ENCODE results near the gene RNFT2.

Gene RNFT2

DNA sequence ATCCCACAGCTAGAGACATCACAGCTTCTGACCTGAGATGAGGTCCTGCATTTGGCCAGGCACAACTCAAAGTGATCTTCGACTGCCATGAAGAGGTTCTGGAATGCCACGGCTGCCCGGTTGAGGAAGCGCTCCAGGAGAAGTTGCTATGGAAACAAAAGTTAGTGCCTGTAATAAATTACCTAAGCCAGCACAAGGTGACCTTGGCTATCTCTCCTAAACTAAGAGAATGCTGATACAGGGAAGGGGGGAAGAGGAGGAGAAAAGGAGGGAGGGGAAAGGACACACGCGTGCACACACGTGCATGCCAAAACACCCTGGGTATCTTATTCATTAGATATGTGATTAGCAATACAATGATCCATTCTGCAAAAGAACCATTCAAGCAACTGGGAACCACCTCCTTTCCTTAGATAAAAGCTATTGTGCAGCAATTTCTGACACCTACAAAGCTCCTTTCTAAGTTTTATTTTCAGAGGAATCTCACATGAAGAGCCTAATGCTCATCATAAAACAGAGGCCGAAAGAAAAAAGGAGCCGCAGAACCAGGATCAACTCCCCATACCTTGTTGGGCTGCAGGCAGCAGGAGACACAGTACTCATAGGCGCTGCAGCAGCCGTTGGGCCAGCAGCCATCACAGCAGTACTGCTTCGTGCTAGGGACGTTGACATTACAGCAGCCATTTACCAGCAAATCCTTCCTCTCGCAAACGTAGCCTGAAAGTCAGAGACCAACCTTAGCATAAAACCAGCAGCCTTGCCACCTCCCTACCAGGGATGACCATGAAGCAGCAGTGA, 18.2 kb upstream of the RNFT2 start:
- H3K36me3 ChIP-seq: peaks cover 72% of the 10 kb centered on the region
- no peak overlapping the region for H3K4me3 ChIP-seq (ENCODE audit: low read depth in 1 of 2, low read length in 1 of 2)
- H3K27me3 ChIP-seq: no peaks in the 10 kb centered on the region
- no peaks in the 10 kb centered on the region for H3K9me3 ChIP-seq
- H3K4me1 ChIP-seq (ENCODE audit: control insufficient read depth in 1 of 2, insufficient read depth in 1 of 2, low read depth in 1 of 2, low read length in 1 of 2): no peaks in the 10 kb centered on the region
- TF ChIP-seq, protein P1, sequence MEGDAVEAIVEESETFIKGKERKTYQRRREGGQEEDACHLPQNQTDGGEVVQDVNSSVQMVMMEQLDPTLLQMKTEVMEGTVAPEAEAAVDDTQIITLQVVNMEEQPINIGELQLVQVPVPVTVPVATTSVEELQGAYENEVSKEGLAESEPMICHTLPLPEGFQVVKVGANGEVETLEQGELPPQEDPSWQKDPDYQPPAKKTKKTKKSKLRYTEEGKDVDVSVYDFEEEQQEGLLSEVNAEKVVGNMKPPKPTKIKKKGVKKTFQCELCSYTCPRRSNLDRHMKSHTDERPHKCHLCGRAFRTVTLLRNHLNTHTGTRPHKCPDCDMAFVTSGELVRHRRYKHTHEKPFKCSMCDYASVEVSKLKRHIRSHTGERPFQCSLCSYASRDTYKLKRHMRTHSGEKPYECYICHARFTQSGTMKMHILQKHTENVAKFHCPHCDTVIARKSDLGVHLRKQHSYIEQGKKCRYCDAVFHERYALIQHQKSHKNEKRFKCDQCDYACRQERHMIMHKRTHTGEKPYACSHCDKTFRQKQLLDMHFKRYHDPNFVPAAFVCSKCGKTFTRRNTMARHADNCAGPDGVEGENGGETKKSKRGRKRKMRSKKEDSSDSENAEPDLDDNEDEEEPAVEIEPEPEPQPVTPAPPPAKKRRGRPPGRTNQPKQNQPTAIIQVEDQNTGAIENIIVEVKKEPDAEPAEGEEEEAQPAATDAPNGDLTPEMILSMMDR (IDR thresholded peaks at IDR 0.05): no peak
- H3K27ac ChIP-seq: no peak overlapping the region

GRCh38 chr12:116722245-116722644, 15.9 kb upstream of the RNFT2 start:
- no peaks in the 10 kb centered on the region for H3K27me3 ChIP-seq
- H3K4me3 ChIP-seq (ENCODE audit: low read depth in 1 of 2, low read length in 1 of 2): no peak overlapping the region
- no peaks in the 10 kb centered on the region for H3K9me3 ChIP-seq
- H3K4me1 ChIP-seq (ENCODE audit: control insufficient read depth in 1 of 2, insufficient read depth in 1 of 2, low read depth in 1 of 2, low read length in 1 of 2): no peaks in the 10 kb centered on the region
- no peak overlapping the region for H3K27ac ChIP-seq
- peaks cover 49% of the 10 kb centered on the region for H3K36me3 ChIP-seq
- TF ChIP-seq, protein P1 (IDR thresholded peaks at IDR 0.05): no peak

DNA sequence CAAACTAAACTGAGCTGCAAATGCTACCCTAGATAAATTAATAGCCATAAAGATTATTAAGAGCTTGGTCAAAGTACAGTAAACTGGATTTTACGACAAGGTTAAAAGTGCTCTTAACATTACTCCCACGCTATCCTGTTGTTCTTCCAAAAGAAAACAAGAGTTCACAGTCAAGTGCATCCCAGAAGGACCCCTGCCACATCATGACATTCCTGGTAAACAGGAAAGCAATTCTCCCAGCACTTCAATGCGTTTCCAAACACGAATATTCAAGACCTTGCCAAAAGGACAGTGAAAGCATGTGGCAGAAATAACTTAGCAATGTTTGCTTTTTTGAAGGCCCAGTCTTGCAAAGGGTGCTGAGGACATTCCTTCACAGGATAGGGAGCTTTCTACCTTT, 11.4 kb upstream of the RNFT2 start:
- TF ChIP-seq, protein P1 (IDR thresholded peaks at IDR 0.05): no peak
- Histone ChIP-seq H3K4me1 (ENCODE audit: control insufficient read depth in 1 of 2, insufficient read depth in 1 of 2, low read depth in 1 of 2, low read length in 1 of 2) (no peaks in the 10 kb centered on the region), H3K27ac (no peak overlapping the region), H3K4me3 (ENCODE audit: low read depth in 1 of 2, low read length in 1 of 2) (no peak overlapping the region), H3K27me3 (no peaks in the 10 kb centered on the region), H3K9me3 (no peaks in the 10 kb centered on the region), H3K36me3 (peaks cover 20% of the 10 kb centered on the region)

- H3K4me1 ChIP-seq (ENCODE audit: control insufficient read depth in 1 of 2, insufficient read depth in 1 of 2, low read depth in 1 of 2, low read length in 1 of 2): no peaks in the 10 kb centered on the region
- H3K27me3 ChIP-seq: no peaks in the 10 kb centered on the region
- H3K9me3 ChIP-seq: no peaks in the 10 kb centered on the region
- no peak overlapping the region for H3K4me3 ChIP-seq (ENCODE audit: low read depth in 1 of 2, low read length in 1 of 2)
- no peak overlapping the region for H3K27ac ChIP-seq
- TF ChIP-seq, protein P1 (IDR thresholded peaks at IDR 0.05): no peak
- peaks cover 14% of the 10 kb centered on the region for H3K36me3 ChIP-seq
These were observed 10.9 kb upstream of the RNFT2 start for GRCh38 chr12:116727261-116727660.

DNA sequence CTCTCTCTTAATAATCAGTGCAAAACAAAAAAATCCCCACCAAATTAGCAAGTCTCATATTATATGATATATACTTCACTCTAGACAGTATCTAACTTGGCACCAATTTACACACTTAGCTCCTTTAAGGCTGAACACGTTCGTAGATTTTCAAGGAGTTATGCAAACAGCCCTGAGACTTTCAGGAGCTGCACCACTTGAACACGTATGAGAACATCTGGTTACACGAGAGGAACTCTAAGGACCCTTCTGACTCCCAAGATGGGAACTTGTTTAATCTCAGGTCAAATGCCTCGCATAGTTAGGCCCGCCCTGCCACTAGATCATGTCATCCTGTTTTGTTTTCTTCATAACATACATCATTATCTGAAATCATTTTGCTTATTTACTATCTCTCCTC, 10.2 kb upstream of the RNFT2 start:
- no peak overlapping the region for H3K4me3 ChIP-seq (ENCODE audit: low read depth in 1 of 2, low read length in 1 of 2)
- H3K9me3 ChIP-seq: no peaks in the 10 kb centered on the region
- no peaks in the 10 kb centered on the region for H3K4me1 ChIP-seq (ENCODE audit: control insufficient read depth in 1 of 2, insufficient read depth in 1 of 2, low read depth in 1 of 2, low read length in 1 of 2)
- no peaks in the 10 kb centered on the region for H3K27me3 ChIP-seq
- TF ChIP-seq, protein P1 (IDR thresholded peaks at IDR 0.05): no peak
- no peak overlapping the region for H3K27ac ChIP-seq
- H3K36me3 ChIP-seq: peaks cover 8% of the 10 kb centered on the region
